Measurements from ENCODE around the gene RUSC1.
"Not testable (repeated sequence)": the region's sequence is repeated elsewhere in the genome, so short reads cannot be mapped to it uniquely, and the experiment has no call there.

The RUSC1 gene

DNA sequence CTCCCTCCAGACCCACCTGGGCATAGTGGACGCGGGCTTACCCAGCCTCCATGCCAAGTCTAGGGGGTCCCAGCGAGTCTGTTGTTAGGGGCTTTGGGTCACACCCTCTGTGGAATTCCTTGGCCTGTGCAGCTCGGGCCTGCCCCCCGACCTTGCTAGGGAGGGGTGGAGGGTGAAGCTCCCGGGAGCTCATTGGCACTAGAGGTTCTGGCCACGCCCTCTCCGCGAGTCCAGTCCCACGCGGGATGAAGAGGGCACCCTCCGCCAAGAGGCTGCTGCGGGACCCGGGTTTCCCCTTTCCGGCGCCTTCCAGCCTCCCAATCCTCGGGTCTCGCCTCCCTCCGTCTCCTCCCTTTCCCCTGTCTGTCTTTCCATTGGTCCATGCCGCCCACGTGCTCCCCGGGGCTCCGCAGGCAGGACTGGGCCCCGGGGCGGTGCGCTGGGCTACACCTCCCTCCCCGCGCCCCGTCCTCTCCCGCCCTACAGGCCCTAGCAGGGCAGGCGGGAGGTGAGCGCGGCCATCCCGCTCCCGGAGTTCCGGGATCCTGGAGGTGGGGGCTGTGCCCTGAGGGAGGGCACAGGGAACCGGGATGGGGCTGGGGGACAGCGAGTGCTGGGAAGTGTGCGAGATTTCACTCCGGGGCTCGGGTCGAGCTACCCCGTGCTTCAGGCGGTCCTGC is 3.5 kb downstream of the RUSC1 start:
- DNase-seq = peak; percentile 96

DNA sequence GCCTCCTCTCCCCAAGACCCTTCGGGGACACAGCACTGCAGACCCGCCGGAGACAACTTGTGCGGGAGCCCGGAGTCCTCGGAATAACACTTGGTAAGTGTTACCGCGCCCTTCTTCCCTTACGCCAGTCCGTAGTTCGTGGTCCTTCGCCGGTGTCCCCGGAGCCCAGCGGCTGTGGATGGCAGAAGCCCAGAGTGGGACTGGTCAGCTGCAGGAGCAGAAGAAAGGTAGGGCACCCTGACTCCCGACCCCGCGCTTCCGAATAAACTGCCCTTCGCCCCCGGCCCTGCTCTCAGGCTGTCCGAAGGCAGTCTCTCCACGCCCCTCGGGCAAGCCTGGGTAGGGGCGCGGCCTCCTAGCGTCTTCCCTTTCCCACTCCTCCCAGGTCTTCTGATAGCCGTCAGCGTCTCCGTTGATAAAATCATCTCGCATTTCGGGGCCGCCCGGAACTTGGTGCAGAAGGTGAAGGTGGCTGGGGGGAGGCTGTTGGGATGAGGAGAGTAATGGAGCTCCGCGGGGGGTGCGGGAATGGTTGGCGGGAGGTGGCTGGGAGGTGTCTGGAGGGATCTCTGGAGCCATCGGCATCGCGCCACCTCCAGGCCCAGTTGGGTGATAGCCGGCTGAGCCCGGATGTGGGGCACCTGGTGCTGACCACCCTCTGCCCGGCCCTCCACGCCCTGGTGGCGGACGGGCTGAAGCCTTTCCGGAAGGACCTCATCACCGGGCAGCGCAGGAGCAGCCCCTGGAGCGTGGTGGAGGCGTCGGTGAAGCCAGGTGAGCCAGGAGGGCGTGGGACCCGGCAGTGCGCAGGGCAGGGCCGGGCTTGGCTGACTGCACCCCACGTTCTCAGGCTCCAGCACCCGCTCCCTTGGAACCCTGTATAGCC is 4.3 kb downstream of the RUSC1 start:
- DNase-seq = peak; percentile 38

DNA sequence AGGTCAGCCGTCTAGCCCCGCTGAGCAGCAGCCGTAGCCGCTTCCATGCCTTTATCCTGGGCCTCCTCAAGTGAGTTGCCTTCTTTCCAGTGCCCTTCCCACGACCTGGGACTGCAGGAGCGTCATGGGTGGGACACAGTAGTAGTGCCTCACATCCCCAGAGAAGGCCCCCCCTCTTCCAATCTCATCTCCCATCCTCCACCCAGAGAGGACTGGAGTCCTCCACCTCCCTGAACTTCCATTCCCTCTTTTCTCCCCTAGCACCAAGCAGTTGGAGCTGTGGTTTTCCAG is 4.9 kb downstream of the RUSC1 start:
- DNase-seq = no peak

DNA sequence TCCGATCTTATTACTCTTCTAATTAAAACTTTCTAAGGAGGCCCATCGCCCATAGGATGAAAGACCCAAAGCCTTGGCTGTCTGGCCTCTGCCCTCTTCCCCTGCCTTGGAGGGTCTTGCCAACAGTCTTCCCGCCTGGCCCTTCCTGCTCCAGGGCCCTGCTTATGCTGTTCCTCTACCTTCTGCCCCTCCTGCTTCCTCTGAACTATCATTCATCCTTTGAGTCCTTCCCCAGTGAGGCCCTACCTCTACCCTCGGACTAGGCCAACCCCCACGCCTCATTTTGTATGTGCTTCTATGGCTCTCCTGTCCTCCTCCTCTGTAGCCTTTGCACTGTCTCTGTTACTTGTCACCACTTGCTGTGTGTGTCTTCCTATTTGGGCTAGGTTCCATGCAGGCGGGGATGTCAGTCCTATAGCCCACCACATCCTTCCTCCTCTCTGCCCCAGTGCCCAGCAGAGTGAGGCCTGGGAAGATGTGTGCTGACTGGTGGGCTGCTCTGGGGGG is 5.4 kb downstream of the RUSC1 start:
- no peak for DNase-seq

DNA sequence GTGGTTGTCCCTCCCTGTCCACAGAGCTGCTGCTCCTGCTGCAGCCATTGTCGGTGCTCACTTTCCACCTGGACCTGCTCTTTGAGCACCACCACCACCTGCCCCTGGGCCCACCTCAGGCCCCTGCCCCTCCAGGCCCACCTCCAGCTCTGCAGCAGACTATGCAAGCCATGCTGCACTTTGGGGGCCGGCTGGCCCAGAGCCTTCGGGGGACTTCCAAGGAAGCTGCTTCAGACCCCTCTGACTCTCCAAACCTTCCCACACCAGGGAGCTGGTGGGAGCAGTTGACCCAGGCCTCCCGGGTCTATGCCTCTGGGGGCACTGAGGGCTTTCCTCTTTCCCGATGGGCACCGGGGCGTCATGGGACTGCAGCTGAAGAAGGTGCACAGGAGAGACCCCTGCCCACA is 5.9 kb downstream of the RUSC1 start:
- no peak for DNase-seq

DNA sequence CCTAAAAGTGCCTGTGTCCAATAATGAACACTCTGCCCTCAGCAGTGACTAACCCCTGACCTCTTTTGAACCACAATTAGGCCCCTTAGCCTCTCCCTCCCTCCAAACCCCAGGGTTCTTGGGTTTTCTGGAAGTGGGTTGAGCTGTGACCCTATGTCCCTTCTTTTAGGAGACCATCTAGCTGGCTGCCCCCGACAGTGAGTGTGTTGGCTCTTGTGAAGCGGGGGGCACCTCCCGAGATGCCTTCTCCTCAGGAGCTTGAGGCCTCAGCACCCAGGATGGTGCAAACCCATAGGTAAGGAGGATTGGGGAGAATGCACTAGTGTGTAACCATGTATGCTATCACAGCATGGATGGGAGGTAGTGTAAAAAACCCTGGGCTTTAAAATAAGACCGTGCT is 7.3 kb downstream of the RUSC1 start:
- no peak for DNase-seq

DNA sequence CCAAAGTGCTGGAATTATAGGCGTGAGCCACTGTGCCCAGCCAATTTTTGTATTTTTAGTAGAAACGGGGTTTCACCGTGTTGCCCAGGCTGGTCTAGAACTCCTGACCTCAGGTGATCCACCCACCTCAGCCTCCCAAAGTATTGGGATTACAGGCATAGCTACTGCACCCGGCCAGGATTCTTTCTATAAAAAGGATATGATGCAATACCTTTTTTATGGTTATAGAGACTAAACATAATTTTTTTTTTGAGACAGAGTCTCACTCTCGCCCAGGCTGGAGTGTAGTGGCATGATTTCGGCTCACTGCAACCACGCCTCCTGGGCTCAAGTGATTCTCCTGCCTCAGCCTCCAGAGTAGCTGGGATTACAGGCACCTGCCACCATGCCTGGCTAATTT is 8.2 kb downstream of the RUSC1 start:
- DNase-seq = not testable (repeated sequence)

DNA sequence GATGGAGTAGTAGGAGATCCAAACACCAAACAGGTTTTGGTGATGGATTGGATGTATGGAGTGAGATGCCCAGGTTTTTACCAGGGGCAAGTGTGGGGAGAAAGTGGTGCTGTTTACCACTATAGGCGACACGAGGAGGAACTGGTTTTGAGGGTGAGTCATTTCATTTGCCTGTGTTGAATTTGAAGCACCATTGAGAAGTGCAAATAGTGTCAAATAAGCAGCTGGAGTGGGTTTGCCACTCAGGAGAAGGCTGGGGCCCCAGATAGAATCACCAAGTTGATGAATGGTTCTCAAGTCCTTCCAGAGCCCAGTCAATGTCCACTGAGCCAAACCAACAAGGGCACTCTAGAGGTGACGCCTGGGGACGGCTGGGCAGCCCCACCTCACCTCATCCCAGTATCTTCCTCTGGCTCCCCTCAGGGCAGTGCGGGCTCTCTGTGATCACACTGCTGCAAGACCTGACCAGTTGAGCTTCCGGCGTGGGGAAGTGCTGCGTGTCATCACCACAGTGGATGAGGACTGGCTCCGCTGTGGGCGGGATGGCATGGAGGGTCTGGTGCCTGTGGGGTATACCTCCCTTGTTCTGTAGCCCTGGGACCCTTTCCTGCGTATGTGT is 9.4 kb downstream of the RUSC1 start:
- no peak for DNase-seq

DNA sequence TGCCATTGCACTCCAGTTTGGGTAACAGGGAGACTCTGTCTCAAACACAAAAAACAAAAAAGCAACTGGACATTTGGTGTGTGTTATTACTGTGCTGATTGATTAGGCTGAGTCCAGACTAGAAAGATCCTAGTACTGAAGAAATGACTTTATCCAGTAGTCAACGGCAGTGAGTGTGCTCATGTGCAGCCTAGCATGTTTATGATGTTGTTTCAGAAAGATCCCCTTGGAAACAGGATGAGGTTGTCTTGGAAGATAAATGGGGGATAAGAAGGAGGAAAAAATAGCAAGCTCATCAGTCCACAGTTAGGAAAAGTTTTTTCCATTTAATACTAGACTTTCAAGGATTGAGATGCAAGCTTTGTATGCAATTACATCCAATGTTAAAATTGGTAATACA is 14.3 kb downstream of the RUSC1 start:
- no peak for DNase-seq

DNA sequence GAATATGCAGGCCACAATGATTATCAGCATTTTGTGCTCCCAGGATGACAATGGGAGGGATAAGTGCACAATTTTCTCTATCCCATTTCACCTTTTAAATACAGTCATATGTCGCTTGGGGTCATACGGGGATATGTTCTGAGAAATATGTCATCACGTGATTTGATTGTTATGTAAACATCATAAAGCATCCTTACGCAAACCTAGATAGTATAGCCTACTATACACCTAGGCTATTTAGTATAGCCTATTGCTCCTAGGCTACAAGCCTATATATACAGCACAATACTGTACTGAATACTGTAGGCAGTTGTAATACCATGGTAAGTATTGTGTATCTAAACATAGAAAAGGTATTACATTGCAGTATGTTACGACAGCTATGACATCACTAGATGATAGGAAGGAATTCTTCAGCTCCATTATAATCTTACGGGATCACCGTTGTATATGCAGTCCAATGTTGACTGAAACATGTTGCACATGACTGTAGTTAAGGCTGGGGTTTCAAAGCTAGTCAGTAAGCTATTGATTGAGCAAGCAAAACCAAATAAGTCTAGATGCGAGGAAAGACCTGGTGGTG is 18.9 kb downstream of the RUSC1 start:
- DNase-seq = no peak

DNA sequence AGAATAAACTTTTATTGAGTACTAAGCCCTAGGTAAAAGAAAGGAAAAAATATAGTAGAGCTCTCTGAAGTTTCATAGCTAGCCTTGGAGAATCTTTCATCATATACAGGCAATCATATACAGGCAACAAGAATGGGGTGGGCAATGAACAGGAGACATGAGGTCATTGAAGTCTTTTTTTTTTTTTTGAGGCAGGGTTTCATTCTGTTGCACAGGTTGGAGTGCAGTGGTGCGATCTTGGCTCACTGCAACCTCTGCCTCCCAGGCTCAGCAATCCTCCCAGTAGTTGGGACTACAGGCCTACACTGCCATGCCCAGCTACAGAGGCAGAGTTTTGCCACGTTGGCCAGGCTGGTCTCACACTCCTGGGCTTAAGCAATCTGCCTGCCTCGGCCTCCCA is 22.1 kb downstream of the RUSC1 start:
- no peak for DNase-seq

DNA sequence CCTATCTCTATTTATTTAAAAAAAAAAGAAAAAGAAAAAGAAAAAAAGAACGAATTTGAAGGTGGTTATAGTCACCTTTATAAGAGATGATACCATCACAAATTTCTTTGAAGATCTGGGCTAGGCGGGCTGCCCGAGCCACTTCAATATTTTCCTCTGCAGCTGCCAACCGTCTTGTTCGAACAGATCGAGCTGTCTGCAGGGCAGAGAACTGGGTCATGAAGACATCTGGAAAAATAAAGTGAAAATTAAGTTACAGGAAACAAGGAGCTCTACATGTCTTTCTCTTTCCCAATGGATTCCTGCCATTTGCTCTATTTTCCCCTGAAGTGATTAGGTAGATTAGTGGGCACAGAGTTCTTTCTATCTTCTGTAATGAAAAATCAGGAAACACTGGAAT is 31.9 kb downstream of the RUSC1 start:
- no peak for DNase-seq

DNA sequence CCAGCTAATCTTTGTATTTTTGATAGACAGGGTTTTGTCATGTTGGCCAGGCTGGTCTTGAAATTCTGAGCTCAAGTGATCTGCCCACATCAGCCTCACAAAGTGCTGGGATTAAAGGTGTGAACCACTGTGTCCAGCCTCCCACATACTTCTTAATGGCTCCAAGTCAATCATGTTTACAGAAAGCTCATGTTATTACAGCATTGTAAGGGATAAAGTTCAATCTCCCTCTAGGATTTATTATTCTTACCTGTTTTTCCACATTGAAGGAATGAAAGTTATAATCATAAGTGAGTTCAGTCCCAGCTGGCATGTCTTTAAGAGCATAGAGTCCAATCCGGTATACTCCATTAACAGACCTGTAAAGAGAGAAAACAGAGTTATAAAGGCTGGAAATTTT is 39.4 kb downstream of the RUSC1 start:
- DNase-seq = no peak

DNA sequence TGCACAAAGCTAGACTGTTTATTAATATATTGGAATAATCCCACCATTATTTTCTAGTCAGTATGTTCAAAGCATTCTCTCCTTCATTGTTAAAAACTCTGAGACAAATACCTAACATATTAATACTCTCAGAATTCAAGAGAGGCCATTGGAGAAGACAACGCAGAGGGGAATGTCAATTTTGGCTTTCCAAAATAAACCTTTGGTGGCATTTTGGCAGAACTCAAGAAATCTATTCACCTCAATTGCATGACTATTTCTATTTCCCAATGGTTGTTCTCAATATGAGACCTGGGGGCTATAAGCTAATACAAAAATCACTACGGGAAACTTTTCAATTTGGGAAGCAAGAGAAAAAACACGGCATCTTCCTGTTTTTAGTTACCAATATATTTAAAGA is 58.5 kb downstream of the RUSC1 start:
- no peak for DNase-seq

DNA sequence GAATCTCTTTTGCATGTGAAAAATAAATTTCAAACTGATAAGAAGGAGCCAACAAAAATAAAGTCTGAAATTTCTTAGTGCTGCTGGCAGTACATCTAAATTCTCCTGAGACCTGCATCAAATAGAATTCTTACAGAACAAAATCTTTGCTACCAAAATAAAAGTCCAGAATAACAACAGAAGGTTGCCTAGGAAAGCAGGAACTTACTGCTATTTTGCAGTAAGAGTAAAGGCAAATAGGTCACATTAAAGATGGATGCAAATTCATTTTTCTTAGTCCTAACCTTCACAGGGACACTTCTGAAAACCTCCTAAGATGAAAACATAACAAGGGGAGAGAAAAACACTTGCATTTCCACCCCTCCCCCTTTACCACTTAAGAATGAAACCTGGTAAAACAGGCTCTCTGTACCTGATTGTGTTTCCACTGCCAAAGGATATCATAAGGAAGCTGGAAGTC is 59.0 kb downstream of the RUSC1 start:
- peak; percentile 53 for DNase-seq
